A673 (cell line): ENCODE measurements around the gene ZNF281. TPM values are rescaled to one million over a fixed set of nuclear protein-coding genes. Genes with fewer than 3 reads are reported as not detected.

ENCODE experiments used
- BruUV-seq: library from RNA; stranded (reverse); fragments of 400-500 nt; replicated peaks from 2 replicates; lab custom pipeline; 2021; lab: Mats Ljungman, UMichigan
- CTCF ChIA-PET: fragments of 300-600 bp; sonication (Branson Sonifier 250); formaldehyde crosslinking; loops from one replicate; lab custom pipeline; 2022; ENCODE audit warnings: antibody characterized with exemption; lab: Charles Lee
- POLR2A ChIA-PET: fragments of 300-600 bp; sonication (Branson Sonifier 250); formaldehyde crosslinking; loops from one replicate; lab custom pipeline; 2022; ENCODE audit warnings: antibody characterized with exemption; ENCODE audit not compliant: low non-redundant PET; lab: Charles Lee
- DNase-seq: peaks from one replicate; pipeline ENCODE4 v3.0.0-alpha.2; 2015; ENCODE audit warnings: low spot score
- H3K27ac ChIP-seq: fragments of 200-600 bp; sonication (generic); 2 replicates; pipeline ENCODE4 v1.5.1; 2016; ENCODE audit warnings: mixed run types, low read depth, mild to moderate bottlenecking, mixed read lengths, antibody characterized with exemption, low read length; ENCODE audit not compliant: poor library complexity, severe bottlenecking
- H3K27me3 ChIP-seq: fragments of 200-600 bp; sonication (generic); replicated peaks from 2 replicates; pipeline ENCODE4 v1.6.1; 2017; ENCODE audit warnings: mixed run types, low read depth, mild to moderate bottlenecking, mixed read lengths, antibody characterized with exemption, low read length; ENCODE audit not compliant: insufficient read depth, poor library complexity
- H3K36me3 ChIP-seq: fragments of 200-600 bp; sonication (generic); 2 replicates; pipeline ENCODE4 v1.6.1; 2016; ENCODE audit warnings: mixed run types, mild to moderate bottlenecking, mixed read lengths, antibody characterized with exemption, low read length; ENCODE audit not compliant: insufficient read depth, poor library complexity, severe bottlenecking
- H3K4me1 ChIP-seq: fragments of 200-600 bp; sonication (generic); 2 replicates; pipeline ENCODE4 v1.6.1; 2017; ENCODE audit warnings: mixed run types, mild to moderate bottlenecking, mixed read lengths, antibody characterized with exemption, low read length; ENCODE audit not compliant: insufficient read depth, poor library complexity, severe bottlenecking
- H3K4me3 ChIP-seq: fragments of 200-600 bp; sonication (generic); 2 replicates; pipeline ENCODE4 v1.5.1; 2016; ENCODE audit warnings: low read depth, mixed run types, mild to moderate bottlenecking, mixed read lengths, low read length; ENCODE audit not compliant: poor library complexity, severe bottlenecking
- H3K9me3 ChIP-seq: fragments of 200-600 bp; sonication (generic); 2 replicates; pipeline ENCODE4 v1.6.1; 2016; ENCODE audit warnings: mixed run types, low read depth, mild to moderate bottlenecking, mixed read lengths, antibody characterized with exemption, low read length; ENCODE audit not compliant: poor library complexity, severe bottlenecking
- EZH2 ChIP-seq: fragments of 200-600 bp; sonication (generic); IDR thresholded peaks from 2 replicates; pipeline ENCODE4 v1.6.1; 2017; ENCODE audit warnings: borderline replicate concordance, low read depth, mild to moderate bottlenecking, mixed read lengths, antibody characterized with exemption, low read length; ENCODE audit not compliant: poor library complexity, severe bottlenecking
- intact Hi-C: fragments of 100-400 bp; cut with micrococcal nuclease; formaldehyde crosslinking; loops from one replicate; pipeline ENCODE4 v1.10.0; 2022; ENCODE audit not compliant: unreplicated experiment
- total RNA-seq: library from RNA; stranded (reverse); gene quantifications from 2 replicates; pipeline ENCODE4 v1.2.3, GENCODE V29; 2021
- TF ChIP-seq, protein P1 (sequence below): fragments of 300-800, 200-600 bp; sonication (generic); conservative IDR thresholded peaks from 2 replicates; pipeline ENCODE4 v1.5.1; 2017; ENCODE audit warnings: low read depth, mild to moderate bottlenecking, antibody characterized with exemption, low read length, moderate library complexity, mixed read lengths

The ZNF281 gene
- total RNA-seq, 1 experiment from 2014 or later: 24.3 TPM

DNA sequence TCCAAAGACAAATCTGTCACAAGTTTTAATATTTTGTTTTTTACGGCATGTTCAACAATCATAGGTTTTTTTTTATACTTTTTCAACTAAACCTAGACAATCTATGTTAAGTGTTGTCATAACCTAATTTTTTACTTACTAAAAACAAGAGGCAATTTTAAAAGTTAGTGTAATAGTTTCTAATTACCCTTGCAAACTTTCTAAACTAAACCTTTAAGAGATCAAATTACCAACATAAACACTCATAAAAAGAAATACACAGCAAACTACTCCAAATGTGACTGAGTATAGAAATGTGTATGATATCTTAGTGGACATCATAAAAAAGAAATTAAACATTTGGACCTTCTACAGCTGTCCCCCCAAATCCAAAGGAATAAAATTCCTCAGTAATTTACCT lies 10.0 kb downstream of the ZNF281 start:
- no peak for TF ChIP-seq EZH2
- TF ChIP-seq, protein P1, sequence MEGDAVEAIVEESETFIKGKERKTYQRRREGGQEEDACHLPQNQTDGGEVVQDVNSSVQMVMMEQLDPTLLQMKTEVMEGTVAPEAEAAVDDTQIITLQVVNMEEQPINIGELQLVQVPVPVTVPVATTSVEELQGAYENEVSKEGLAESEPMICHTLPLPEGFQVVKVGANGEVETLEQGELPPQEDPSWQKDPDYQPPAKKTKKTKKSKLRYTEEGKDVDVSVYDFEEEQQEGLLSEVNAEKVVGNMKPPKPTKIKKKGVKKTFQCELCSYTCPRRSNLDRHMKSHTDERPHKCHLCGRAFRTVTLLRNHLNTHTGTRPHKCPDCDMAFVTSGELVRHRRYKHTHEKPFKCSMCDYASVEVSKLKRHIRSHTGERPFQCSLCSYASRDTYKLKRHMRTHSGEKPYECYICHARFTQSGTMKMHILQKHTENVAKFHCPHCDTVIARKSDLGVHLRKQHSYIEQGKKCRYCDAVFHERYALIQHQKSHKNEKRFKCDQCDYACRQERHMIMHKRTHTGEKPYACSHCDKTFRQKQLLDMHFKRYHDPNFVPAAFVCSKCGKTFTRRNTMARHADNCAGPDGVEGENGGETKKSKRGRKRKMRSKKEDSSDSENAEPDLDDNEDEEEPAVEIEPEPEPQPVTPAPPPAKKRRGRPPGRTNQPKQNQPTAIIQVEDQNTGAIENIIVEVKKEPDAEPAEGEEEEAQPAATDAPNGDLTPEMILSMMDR: no peak
- DNase-seq: no peak
- ChIA-PET CTCF (no interaction called here), POLR2A (no interaction called here)
- Histone ChIP-seq H3K27me3 (no peaks in the 10 kb centered on the region), H3K4me3 (no peak overlapping the region), H3K9me3 (no peaks in the 10 kb centered on the region), H3K36me3 (no peaks in the 10 kb centered on the region), H3K27ac (no peak overlapping the region), H3K4me1 (peaks cover 5% of the 10 kb centered on the region)
- intact Hi-C loops: no loop called here
- BruUV-seq: no TSS peak

GRCh38 chr1:200398373-200398772 lies 11.5 kb downstream of the ZNF281 start:
- intact Hi-C loops: no loop called here
- Histone ChIP-seq H3K27me3 (no peaks in the 10 kb centered on the region), H3K27ac (no peak overlapping the region), H3K4me3 (no peak overlapping the region), H3K9me3 (no peaks in the 10 kb centered on the region), H3K4me1 (peaks cover 5% of the 10 kb centered on the region), H3K36me3 (no peaks in the 10 kb centered on the region)
- TF ChIP-seq EZH2: no peak
- TF ChIP-seq, protein P1: no peak
- POLR2A ChIA-PET: no interaction called here
- BruUV-seq: no TSS peak
- DNase-seq: no peak
- CTCF ChIA-PET: no interaction called here

DNA sequence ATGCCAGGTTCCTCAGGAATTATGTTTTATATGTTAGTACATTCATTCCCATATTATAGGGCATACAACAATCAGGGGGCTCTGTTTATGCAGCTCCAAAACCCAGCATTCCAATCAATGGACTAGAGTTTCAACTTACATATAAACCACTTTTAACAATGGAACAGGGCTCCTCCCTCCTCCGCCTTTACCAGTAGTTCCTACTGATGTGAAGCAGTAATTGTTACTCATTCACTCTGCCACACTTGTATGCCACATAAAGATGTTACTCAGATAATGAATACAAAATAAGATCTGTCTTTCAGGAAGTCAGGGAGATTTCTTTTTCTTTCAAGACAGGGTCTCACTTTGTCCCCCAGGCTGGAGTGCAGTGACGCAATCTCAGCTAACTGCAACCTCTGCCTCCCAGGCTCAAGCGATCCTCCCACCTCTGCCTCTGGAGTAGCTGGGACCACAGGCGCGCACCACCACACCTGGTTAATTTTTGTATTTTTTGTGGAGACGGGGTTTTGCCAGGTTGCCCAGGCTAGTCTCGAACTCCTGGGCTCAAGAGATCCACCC lies 17.1 kb downstream of the ZNF281 start:
- Histone ChIP-seq H3K27me3 (no peaks in the 10 kb centered on the region), H3K4me3 (no peak overlapping the region), H3K9me3 (no peaks in the 10 kb centered on the region), H3K36me3 (no peaks in the 10 kb centered on the region), H3K27ac (no peak overlapping the region), H3K4me1 (no peaks in the 10 kb centered on the region)
- intact Hi-C loops: no loop called here
- ChIA-PET POLR2A (no interaction called here), CTCF (no interaction called here)
- DNase-seq: no peak
- TF ChIP-seq, protein P1: no peak
- no peak for TF ChIP-seq EZH2
- BruUV-seq: no TSS peak
